ENCODE results near the gene DCAF15.

DNA sequence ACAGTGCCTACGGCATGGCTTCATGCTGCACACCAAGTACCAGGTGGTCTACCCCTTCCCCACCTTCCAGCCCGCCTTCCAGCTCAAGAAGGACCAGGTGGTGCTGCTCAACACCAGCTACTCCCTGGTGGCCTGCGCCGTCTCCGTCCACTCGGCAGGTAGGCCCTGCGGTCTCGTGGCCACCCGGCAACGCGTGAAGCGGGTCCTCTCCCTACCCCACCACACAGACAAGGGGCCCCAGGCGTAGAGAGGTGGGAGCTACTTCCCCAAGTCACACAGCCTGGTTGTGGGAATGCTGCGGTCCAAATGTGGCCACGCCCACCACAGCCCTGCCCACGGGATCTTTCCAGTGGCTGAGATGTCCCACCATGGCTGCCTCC, 4.0 kb downstream of the DCAF15 start:
- TF ChIP-seq, protein P1, sequence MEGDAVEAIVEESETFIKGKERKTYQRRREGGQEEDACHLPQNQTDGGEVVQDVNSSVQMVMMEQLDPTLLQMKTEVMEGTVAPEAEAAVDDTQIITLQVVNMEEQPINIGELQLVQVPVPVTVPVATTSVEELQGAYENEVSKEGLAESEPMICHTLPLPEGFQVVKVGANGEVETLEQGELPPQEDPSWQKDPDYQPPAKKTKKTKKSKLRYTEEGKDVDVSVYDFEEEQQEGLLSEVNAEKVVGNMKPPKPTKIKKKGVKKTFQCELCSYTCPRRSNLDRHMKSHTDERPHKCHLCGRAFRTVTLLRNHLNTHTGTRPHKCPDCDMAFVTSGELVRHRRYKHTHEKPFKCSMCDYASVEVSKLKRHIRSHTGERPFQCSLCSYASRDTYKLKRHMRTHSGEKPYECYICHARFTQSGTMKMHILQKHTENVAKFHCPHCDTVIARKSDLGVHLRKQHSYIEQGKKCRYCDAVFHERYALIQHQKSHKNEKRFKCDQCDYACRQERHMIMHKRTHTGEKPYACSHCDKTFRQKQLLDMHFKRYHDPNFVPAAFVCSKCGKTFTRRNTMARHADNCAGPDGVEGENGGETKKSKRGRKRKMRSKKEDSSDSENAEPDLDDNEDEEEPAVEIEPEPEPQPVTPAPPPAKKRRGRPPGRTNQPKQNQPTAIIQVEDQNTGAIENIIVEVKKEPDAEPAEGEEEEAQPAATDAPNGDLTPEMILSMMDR (IDR thresholded peaks at IDR 0.05; ENCODE audit: extremely low read depth in 1 of 2, insufficient read depth in 1 of 2, low read depth in 1 of 2, low read length in 2 of 2), result no peak
- TF ChIP-seq EZH2 (IDR thresholded peaks at IDR 0.05; ENCODE audit: borderline replicate concordance, low read depth, low read length, severe bottlenecking) (no peak), JUN (IDR thresholded peaks at IDR 0.05; ENCODE audit: borderline replicate concordance, insufficient read depth, insufficient read length, low read depth) (no peak), POLR2A (IDR thresholded peaks at IDR 0.05; ENCODE audit: low read depth, low read length) (no peak), FOS (IDR thresholded peaks at IDR 0.05; ENCODE audit: borderline replicate concordance, insufficient read depth, low read length) (no peak), POLR2AphosphoS5 (IDR thresholded peaks at IDR 0.05; ENCODE audit: insufficient read depth, low read depth, low read length) (no peak), MYC (IDR thresholded peaks at IDR 0.05; ENCODE audit: low read depth, low read length) (no peak)
- TF ChIP-seq, protein P2, sequence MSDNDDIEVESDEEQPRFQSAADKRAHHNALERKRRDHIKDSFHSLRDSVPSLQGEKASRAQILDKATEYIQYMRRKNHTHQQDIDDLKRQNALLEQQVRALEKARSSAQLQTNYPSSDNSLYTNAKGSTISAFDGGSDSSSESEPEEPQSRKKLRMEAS (IDR thresholded peaks at IDR 0.05; ENCODE audit: insufficient read depth, insufficient read length), result no peak
